ENCODE results near the gene SPAG7. TPM values are rescaled to one million over a fixed set of nuclear protein-coding genes. Genes with fewer than 3 reads are reported as not detected.

Gene SPAG7
- polyA plus RNA-seq, 1 donor (not counting 4 experiments of a cell fraction or from before 2014, with no cell fraction given): 65.7 TPM

DNA sequence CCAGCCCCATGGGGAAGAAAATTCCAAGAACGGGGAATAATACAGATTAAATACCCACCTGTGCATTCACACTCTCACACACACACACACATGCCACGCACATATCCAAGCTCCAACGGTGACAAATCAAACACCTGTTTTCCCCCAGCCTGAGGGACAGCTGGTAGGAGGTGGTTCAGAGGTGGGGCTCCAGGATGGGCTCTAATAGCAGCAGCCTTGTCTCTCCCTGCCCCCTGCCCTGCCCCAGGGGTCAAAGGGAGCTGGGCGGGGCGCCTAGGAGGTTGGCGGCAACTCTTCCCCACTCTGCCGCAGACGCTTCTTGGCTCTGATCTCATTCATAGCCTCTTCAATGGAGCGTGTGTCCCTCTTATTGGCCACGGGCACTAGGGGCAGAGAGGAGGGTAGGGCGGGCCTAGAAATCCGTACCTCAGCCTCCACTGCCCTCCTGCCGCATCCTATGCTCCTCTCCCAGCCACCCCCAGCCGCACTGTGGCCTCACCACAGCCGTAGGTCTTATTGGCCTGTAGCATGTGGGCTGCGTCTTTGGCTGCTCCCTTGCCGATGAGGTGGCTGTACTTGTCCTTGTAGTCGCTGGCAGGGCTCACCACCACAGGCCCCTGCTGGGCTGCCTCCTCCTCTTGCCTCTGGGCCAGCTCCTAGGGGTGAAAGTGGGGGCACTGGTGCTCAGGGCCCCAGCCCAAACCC, 8.2 kb downstream of the SPAG7 start:
- H3K27ac ChIP-seq (ENCODE audit: control insufficient read depth, insufficient read depth, low read length): no peak overlapping the region
- H2AFZ ChIP-seq (ENCODE audit: control insufficient read depth, low read length): no peak overlapping the region
- H3K4me3 ChIP-seq (ENCODE audit: control insufficient read depth in 2 of 3, extremely low read depth in 1 of 3, insufficient read depth in 2 of 3, low read depth in 1 of 3, low read length in 3 of 3): no peak overlapping the region
- no peaks in the 10 kb centered on the region for H3K79me2 ChIP-seq (ENCODE audit: control insufficient read depth, insufficient read depth, low read length)
- H3K9me3 ChIP-seq (ENCODE audit: control insufficient read depth, low read depth, low read length): no peaks in the 10 kb centered on the region
- H3K9ac ChIP-seq (ENCODE audit: control insufficient read depth, extremely low read depth, insufficient read depth, low read length): no peak overlapping the region
- dilution Hi-C loops (cut with MboI; ENCODE audit: extremely low pct_ligation_motif_present, low sequenced_read_pairs): no loop called here
- H3K27me3 ChIP-seq (ENCODE audit: control insufficient read depth, extremely low read depth, insufficient read depth, low read length): no peaks in the 10 kb centered on the region
- no peaks in the 10 kb centered on the region for H3K4me1 ChIP-seq (ENCODE audit: control insufficient read depth, extremely low read depth, insufficient read depth, low read length)
- DNase-seq (ENCODE audit: low read depth, low spot score) (no peak), FAIRE-seq (no peak)
- H3K9me1 ChIP-seq (ENCODE audit: control insufficient read depth, extremely low read depth, insufficient read depth, low read length): no peaks in the 10 kb centered on the region
- H3K36me3 ChIP-seq (ENCODE audit: control insufficient read depth in 2 of 2, extremely low read depth in 1 of 2, insufficient read depth in 2 of 2, low read length in 2 of 2): peaks cover 9 to 15% of the 10 kb centered on the region in 2 experiments
- no peak overlapping the region for H3K4me2 ChIP-seq (ENCODE audit: control insufficient read depth, extremely low read depth, insufficient read depth, low read depth, low read length)
- no peak for TF ChIP-seq EZH2 (IDR thresholded peaks at IDR 0.05; ENCODE audit: low read length)
- TF ChIP-seq, protein P1, sequence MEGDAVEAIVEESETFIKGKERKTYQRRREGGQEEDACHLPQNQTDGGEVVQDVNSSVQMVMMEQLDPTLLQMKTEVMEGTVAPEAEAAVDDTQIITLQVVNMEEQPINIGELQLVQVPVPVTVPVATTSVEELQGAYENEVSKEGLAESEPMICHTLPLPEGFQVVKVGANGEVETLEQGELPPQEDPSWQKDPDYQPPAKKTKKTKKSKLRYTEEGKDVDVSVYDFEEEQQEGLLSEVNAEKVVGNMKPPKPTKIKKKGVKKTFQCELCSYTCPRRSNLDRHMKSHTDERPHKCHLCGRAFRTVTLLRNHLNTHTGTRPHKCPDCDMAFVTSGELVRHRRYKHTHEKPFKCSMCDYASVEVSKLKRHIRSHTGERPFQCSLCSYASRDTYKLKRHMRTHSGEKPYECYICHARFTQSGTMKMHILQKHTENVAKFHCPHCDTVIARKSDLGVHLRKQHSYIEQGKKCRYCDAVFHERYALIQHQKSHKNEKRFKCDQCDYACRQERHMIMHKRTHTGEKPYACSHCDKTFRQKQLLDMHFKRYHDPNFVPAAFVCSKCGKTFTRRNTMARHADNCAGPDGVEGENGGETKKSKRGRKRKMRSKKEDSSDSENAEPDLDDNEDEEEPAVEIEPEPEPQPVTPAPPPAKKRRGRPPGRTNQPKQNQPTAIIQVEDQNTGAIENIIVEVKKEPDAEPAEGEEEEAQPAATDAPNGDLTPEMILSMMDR (optimal IDR thresholded peaks at IDR 0.05 in 1 of 3, IDR thresholded peaks at IDR 0.05 in 1 of 3, conservative IDR thresholded peaks at IDR 0.05 in 1 of 3; ENCODE audit: extremely low read depth in 1 of 3, insufficient read depth in 2 of 3, low read length in 3 of 3): no peak
- no peaks in the 10 kb centered on the region for H4K20me1 ChIP-seq (ENCODE audit: control insufficient read depth, extremely low read depth, insufficient read depth, low read length)

DNA sequence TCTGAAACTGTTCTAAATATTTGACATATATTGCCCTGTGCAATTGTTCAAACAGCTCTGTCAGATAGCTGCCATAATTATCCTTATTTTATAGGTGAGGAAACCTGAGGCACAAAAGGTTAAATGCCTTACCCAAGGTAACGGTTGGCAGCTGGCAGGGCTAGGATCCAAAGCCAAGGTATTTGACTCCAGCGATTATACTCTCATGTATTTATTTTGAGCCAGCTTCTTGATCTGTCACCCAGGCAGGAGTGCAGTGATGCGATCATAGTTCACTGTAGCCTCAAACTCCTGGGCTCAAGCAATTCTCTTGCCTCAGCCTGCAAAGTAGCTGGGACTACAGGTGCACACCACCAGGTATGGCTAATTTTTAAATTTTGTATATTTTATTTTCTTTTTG, 9.5 kb downstream of the SPAG7 start:
- no peaks in the 10 kb centered on the region for H3K9me3 ChIP-seq (ENCODE audit: control insufficient read depth, low read depth, low read length)
- no peak for FAIRE-seq
- H3K4me2 ChIP-seq (ENCODE audit: control insufficient read depth, extremely low read depth, insufficient read depth, low read depth, low read length): no peak overlapping the region
- dilution Hi-C loops (cut with MboI; ENCODE audit: extremely low pct_ligation_motif_present, low sequenced_read_pairs): no loop called here
- DNase-seq (ENCODE audit: low read depth, low spot score): no peak
- H2AFZ ChIP-seq (ENCODE audit: control insufficient read depth, low read length): no peak overlapping the region
- TF ChIP-seq, protein P1 (optimal IDR thresholded peaks at IDR 0.05 in 1 of 3, IDR thresholded peaks at IDR 0.05 in 1 of 3, conservative IDR thresholded peaks at IDR 0.05 in 1 of 3; ENCODE audit: extremely low read depth in 1 of 3, insufficient read depth in 2 of 3, low read length in 3 of 3): no peak
- TF ChIP-seq EZH2 (IDR thresholded peaks at IDR 0.05; ENCODE audit: low read length): no peak
- H3K9me1 ChIP-seq (ENCODE audit: control insufficient read depth, extremely low read depth, insufficient read depth, low read length): peaks cover 2% of the 10 kb centered on the region
- peaks cover 8% of the 10 kb centered on the region for H3K4me1 ChIP-seq (ENCODE audit: control insufficient read depth, extremely low read depth, insufficient read depth, low read length)
- no peak overlapping the region for H3K27ac ChIP-seq (ENCODE audit: control insufficient read depth, insufficient read depth, low read length)
- no peaks in the 10 kb centered on the region for H3K79me2 ChIP-seq (ENCODE audit: control insufficient read depth, insufficient read depth, low read length)
- H3K4me3 ChIP-seq (ENCODE audit: control insufficient read depth in 2 of 3, extremely low read depth in 1 of 3, insufficient read depth in 2 of 3, low read depth in 1 of 3, low read length in 3 of 3): no peak overlapping the region
- peaks cover 9 to 15% of the 10 kb centered on the region in 2 experiments for H3K36me3 ChIP-seq (ENCODE audit: control insufficient read depth in 2 of 2, extremely low read depth in 1 of 2, insufficient read depth in 2 of 2, low read length in 2 of 2)
- H3K9ac ChIP-seq (ENCODE audit: control insufficient read depth, extremely low read depth, insufficient read depth, low read length): no peak overlapping the region
- H4K20me1 ChIP-seq (ENCODE audit: control insufficient read depth, extremely low read depth, insufficient read depth, low read length): no peaks in the 10 kb centered on the region
- H3K27me3 ChIP-seq (ENCODE audit: control insufficient read depth, extremely low read depth, insufficient read depth, low read length): no peaks in the 10 kb centered on the region

Measured in keratinocyte (primary cell).